Cardiac muscle cell (in vitro differentiated cells and primary cell): Measurements from ENCODE around the gene GLRA2. TPM values are rescaled to one million over a fixed set of nuclear protein-coding genes. Genes with fewer than 3 reads are reported as not detected.

Source experiments
- DNase-seq, 2 donors: peaks; one replicate each; pipeline versions ENCODE4 v3.0.0 to v3.0.0-alpha.2; 2010 to 2017; ENCODE audit warnings: low read depth in 1 of 2, low spot score in 1 of 2
- H3K27ac ChIP-seq: fragments of 200-600 bp; sonication (generic); 2 replicates; pipeline ENCODE4 v1.5.1; 2016
- H3K27me3 ChIP-seq: fragments of 200-600 bp; sonication (generic); 2 replicates; pipeline ENCODE4 v1.6.0; 2016; ENCODE audit warnings: control low read depth
- H3K36me3 ChIP-seq: fragments of 200-600 bp; sonication (generic); 2 replicates; pipeline ENCODE4 v1.5.1; 2016; ENCODE audit warnings: control low read depth
- H3K4me1 ChIP-seq: fragments of 200-600 bp; sonication (generic); 2 replicates; pipeline ENCODE4 v1.8.1; 2017; ENCODE audit warnings: low read depth, mild to moderate bottlenecking, mixed run types
- H3K4me3 ChIP-seq: fragments of 200-600 bp; sonication (generic); 2 replicates; pipeline ENCODE4 v1.5.1; 2016; ENCODE audit warnings: mild to moderate bottlenecking
- H3K9me3 ChIP-seq: fragments of 200-600 bp; sonication (generic); 2 replicates; pipeline ENCODE4 v1.5.1; 2017; ENCODE audit warnings: low read depth, mild to moderate bottlenecking, control low read depth
- CTCF ChIP-seq: IDR thresholded peaks from 2 replicates; pipeline ENCODE4 v1.5.1; 2012; ENCODE audit warnings: low read depth, mild to moderate bottlenecking, low read length
- polyA plus RNA-seq: library from polyadenylated mRNA; unstranded; fragments of >200 nt; fragmentation: Nextera tagmentation; extraction: Ambion mirVana; gene quantifications from 2 replicates; pipeline ENCODE4 v1.2.1, GENCODE V29; 2016
- total RNA-seq: library from RNA; depleted of rRNA; stranded (reverse); fragments of >200 nt; gene quantifications from 2 replicates; pipeline ENCODE4 v1.2.3, GENCODE V29; 2016

Gene GLRA2
- total and polyA plus RNA-seq, 2 experiments from 2014 or later: 0.12 to 0.15 TPM

GRCh38 chrX:14729058-14729457 is 199.7 kb downstream of the GLRA2 start:
- DNase-seq: no peak
- Histone ChIP-seq H3K27me3 (no peaks in the 10 kb centered on the region), H3K9me3 (no peaks in the 10 kb centered on the region), H3K27ac (no peak overlapping the region), H3K36me3 (no peaks in the 10 kb centered on the region), H3K4me1 (no peaks in the 10 kb centered on the region), H3K4me3 (no peak overlapping the region)
- TF ChIP-seq CTCF: no peak

GRCh38 chrX:14738643-14739042 is 209.3 kb downstream of the GLRA2 start:
- Histone ChIP-seq H3K27ac (no peak overlapping the region), H3K36me3 (no peaks in the 10 kb centered on the region)
- no peak for DNase-seq

GRCh38 chrX:14753441-14753840 is 224.1 kb downstream of the GLRA2 start:
- no peaks in the 10 kb centered on the region for H3K27me3 ChIP-seq
- no peaks in the 10 kb centered on the region for H3K4me1 ChIP-seq
- H3K9me3 ChIP-seq: no peaks in the 10 kb centered on the region
- no peaks in the 10 kb centered on the region for H3K36me3 ChIP-seq
- H3K4me3 ChIP-seq: no peak overlapping the region
- no peak for DNase-seq
- no peak overlapping the region for H3K27ac ChIP-seq
- TF ChIP-seq CTCF: no peak

More at GRCh38 chrX:14738643-14739042, 209.3 kb downstream of the GLRA2 start:
- Histone ChIP-seq H3K4me1 (no peaks in the 10 kb centered on the region), H3K9me3 (no peaks in the 10 kb centered on the region), H3K27me3 (no peaks in the 10 kb centered on the region), H3K4me3 (no peak overlapping the region)
- no peak for TF ChIP-seq CTCF

- Histone ChIP-seq H3K36me3 (no peaks in the 10 kb centered on the region), H3K4me1 (no peaks in the 10 kb centered on the region), H3K27ac (no peak overlapping the region), H3K4me3 (no peak overlapping the region), H3K27me3 (no peaks in the 10 kb centered on the region), H3K9me3 (no peaks in the 10 kb centered on the region)
- no peak for DNase-seq
- no peak for TF ChIP-seq CTCF
Observed at GRCh38 chrX:14758029-14758491, 228.7 kb downstream of the GLRA2 start.

- no peaks in the 10 kb centered on the region for H3K27me3 ChIP-seq
- no peak for DNase-seq
- no peaks in the 10 kb centered on the region for H3K4me1 ChIP-seq
Observed at GRCh38 chrX:14775416-14775815, 246.1 kb downstream of the GLRA2 start.

More at GRCh38 chrX:14775416-14775815, 246.1 kb downstream of the GLRA2 start:
- TF ChIP-seq CTCF: no peak
- H3K36me3 ChIP-seq: no peaks in the 10 kb centered on the region
- no peak overlapping the region for H3K4me3 ChIP-seq
- H3K27ac ChIP-seq: no peak overlapping the region
- no peaks in the 10 kb centered on the region for H3K9me3 ChIP-seq
